ENCODE measurements around the gene PPFIBP1.
"Not testable (repeated sequence)": the region's sequence is repeated elsewhere in the genome, so short reads cannot be mapped to it uniquely, and the experiment has no call there.

The PPFIBP1 gene

DNA sequence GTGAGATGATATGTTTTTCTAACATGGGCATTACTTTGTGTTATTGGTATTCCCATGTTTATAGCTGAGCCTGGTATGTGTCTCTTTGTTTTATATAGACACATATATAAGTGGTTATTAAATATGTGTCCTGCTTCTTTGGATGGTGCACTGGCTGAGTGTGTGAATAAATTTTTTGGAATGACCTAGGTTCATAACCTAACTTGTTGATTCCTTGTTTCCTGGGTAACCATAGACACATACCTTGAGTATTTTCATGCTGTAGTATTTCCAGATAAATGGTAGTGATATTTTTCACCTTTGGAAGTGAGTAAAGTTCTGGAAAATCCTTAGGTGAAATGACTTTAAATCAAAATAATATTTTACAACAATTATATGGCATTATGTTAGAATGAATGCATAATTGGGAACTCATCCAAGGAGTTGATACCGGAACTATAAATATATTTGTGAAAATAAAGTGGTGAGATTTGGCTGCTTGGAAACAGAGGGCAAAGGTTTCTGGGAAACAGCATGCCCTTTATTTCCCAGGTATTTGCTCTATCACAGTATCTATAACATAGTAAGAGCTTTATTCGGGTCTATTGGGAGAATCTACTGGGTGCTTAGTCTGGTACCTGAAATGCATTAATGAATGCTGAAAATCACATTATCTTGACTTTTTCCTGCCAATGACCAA is 107.9 kb downstream of the PPFIBP1 start:
- in situ Hi-C loops (cut with HindIII; ENCODE audit: low pct_ligation_motif_present, low sequenced_read_pairs), result no loop called here
- Histone ChIP-seq H3K36me3 (replicated peaks) (peaks cover 5% of the 10 kb centered on the region), H3K27me3 (replicated peaks) (no peaks in the 10 kb centered on the region), H3K27ac (peak overlapping the region; percentile 26), H3K4me3 (ENCODE audit: low read depth, low read length) (no peak overlapping the region)
- DNase-seq, result no peak
- TF ChIP-seq, protein P1, sequence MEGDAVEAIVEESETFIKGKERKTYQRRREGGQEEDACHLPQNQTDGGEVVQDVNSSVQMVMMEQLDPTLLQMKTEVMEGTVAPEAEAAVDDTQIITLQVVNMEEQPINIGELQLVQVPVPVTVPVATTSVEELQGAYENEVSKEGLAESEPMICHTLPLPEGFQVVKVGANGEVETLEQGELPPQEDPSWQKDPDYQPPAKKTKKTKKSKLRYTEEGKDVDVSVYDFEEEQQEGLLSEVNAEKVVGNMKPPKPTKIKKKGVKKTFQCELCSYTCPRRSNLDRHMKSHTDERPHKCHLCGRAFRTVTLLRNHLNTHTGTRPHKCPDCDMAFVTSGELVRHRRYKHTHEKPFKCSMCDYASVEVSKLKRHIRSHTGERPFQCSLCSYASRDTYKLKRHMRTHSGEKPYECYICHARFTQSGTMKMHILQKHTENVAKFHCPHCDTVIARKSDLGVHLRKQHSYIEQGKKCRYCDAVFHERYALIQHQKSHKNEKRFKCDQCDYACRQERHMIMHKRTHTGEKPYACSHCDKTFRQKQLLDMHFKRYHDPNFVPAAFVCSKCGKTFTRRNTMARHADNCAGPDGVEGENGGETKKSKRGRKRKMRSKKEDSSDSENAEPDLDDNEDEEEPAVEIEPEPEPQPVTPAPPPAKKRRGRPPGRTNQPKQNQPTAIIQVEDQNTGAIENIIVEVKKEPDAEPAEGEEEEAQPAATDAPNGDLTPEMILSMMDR (IDR thresholded peaks at IDR 0.05; ENCODE audit: low read depth, low read length, missing control alignments), result no peak

DNA sequence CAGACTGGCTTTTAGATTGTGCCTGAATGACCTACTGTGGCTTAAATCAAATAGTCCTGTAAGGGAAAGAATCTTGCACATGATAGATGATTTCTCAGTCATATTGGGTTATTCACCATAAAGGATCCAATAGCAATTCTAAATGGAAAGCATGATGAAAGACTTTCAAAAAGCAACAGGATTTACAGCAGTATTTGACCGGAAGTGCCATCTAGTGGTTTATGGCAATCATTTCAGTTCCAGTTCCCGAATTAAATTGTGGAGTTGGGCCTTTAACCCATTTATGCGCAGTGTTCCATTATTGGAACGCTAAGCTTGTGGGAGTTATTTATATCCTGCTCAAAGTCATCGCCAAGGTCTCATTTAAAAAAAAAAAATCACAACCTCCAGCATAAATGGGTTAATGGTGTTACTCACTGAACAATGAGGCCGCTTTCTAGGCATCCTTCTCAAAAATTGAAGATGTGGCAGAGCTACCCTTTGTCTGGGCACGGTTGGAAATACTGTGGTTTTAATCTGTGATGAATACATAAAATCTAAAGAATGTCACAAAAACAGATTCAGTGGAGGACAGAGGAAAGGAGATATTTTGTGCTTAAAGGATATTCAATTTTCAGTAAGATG is 111.5 kb downstream of the PPFIBP1 start:
- in situ Hi-C loops (cut with HindIII; ENCODE audit: low pct_ligation_motif_present, low sequenced_read_pairs), result no loop called here
- DNase-seq, result no peak
- Histone ChIP-seq H3K27me3 (replicated peaks) (no peaks in the 10 kb centered on the region), H3K36me3 (replicated peaks) (peaks cover 5% of the 10 kb centered on the region), H3K27ac (peak overlapping the region; percentile 3), H3K4me3 (ENCODE audit: low read depth, low read length) (no peak overlapping the region)
- TF ChIP-seq, protein P1 (IDR thresholded peaks at IDR 0.05; ENCODE audit: low read depth, low read length, missing control alignments), result peak; percentile 58

DNA sequence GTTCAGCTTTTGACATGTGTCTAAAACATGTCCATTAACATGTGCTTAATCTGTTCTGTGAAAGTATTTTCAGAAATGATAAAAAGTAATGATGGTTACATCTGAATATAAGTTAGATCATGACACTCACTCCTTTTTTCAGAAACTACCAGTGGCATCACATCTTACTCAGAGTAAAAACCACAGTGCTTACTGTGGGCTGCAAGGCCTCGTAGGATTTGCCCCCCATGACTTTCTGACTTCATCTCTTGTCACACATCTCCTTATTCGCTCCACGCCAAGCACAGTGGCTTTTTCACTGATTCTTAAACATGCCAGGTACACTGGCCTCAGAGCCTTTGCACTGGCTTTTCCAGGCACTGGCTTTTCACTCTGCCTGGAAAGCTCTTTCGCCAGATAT is 112.6 kb downstream of the PPFIBP1 start:
- H3K27ac ChIP-seq; DNase-seq; H3K27me3 ChIP-seq (replicated peaks); H3K4me3 ChIP-seq (ENCODE audit: low read depth, low read length); in situ Hi-C loops (cut with HindIII; ENCODE audit: low pct_ligation_motif_present, low sequenced_read_pairs); H3K36me3 ChIP-seq (replicated peaks): not testable (repeated sequence)

DNA sequence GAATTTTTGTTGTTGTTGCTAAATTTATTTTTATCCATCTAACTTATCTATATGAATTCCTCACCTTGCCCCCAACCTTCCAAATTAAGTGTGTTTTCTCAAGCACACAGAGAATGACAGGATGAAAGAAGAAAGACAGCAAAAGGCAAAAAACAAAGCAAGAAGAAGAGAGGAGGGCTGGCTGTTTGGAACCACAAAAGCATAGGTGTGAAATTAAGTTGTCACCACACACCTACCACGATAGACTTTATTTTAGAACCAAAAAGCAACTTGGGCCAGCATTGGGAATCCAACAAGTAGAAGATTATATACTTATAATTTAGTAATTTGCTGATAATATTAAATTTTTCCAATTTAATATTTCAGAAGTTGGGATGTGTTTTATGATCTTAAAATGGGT is 113.5 kb downstream of the PPFIBP1 start:
- in situ Hi-C loops (cut with HindIII; ENCODE audit: low pct_ligation_motif_present, low sequenced_read_pairs), result no loop called here
- no peak overlapping the region for H3K27ac ChIP-seq
- DNase-seq, result no peak
- peaks cover 7% of the 10 kb centered on the region for H3K36me3 ChIP-seq (replicated peaks)
- H3K27me3 ChIP-seq (replicated peaks), result no peaks in the 10 kb centered on the region
- TF ChIP-seq, protein P1 (IDR thresholded peaks at IDR 0.05; ENCODE audit: low read depth, low read length, missing control alignments), result no peak
- no peak overlapping the region for H3K4me3 ChIP-seq (ENCODE audit: low read depth, low read length)

DNA sequence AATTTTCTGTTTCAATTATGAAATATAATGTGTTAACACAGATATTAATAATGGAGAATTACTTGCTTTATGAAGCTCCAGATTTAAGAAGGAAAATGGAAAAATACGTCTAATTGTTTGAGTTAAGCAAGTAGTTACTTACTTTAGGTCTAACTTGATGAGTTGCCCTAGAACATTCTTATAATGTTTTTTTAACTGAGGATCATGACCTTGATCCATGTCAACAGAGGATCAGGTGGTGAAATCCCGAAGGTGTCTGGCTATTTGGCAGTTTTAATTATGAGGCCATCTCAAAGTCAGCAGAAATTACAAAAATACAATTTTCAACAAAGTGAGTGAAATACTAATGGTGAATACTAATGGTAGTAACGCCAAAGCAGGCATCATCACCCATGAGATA is 115.3 kb downstream of the PPFIBP1 start:
- no peak overlapping the region for H3K27ac ChIP-seq
- H3K4me3 ChIP-seq (ENCODE audit: low read depth, low read length), result no peak overlapping the region
- in situ Hi-C loops (cut with HindIII; ENCODE audit: low pct_ligation_motif_present, low sequenced_read_pairs), result no loop called here
- no peak for DNase-seq
- TF ChIP-seq, protein P1 (IDR thresholded peaks at IDR 0.05; ENCODE audit: low read depth, low read length, missing control alignments), result no peak
- peaks cover 7% of the 10 kb centered on the region for H3K36me3 ChIP-seq (replicated peaks)
- no peaks in the 10 kb centered on the region for H3K27me3 ChIP-seq (replicated peaks)

DNA sequence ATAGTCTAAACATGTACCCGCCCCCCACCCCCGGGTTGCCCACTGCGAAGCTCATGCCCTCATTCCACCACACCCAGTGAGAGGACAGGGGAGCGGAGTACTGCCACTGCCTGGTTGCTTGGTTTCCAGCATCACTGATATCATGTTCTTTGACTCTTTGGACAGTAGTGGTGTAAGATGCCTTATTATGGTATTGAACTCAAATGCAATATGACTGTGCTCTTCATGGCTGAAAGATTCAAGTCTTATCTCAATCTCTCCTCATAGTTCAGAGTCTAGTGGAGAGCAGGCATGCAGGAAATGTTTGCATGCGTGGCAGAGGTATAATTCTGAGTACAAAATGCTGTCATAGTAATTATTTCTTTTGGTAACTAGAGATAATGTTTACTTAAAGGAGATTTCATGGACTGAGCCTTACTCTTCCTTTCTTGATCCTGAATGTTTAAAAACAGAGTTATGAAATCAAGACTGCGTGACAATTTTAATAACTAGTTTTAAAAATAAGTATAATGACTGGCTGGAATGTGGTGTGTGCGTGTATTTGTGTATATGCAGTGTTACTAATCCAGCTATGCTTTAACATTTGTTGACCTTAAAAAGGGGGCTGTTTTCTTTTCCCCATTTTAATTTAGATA is 116.7 kb downstream of the PPFIBP1 start:
- H3K27me3 ChIP-seq (replicated peaks); H3K4me3 ChIP-seq (ENCODE audit: low read depth, low read length); H3K36me3 ChIP-seq (replicated peaks); in situ Hi-C loops (cut with HindIII; ENCODE audit: low pct_ligation_motif_present, low sequenced_read_pairs): not testable (repeated sequence)
- peak; percentile 66 for DNase-seq
- peak overlapping the region; percentile 79 for H3K27ac ChIP-seq

DNA sequence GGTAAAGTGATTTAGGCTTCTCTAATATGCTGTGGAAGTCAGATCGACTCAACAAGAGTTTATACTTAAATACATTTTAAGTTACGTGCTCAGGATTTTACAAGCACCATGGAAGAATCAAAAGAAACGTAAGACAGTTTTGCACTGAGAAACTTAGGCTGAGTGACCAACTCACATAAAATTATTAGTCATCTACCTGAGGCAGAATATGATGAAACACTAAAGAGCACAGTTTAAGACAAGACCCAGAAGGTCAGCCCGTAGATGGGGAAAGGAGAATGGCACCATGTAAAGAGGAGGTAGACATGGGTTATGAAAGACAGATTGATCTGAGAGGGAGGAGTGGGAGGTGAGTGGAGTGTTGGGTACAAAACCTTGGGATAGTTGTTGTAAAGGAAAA is 118.4 kb downstream of the PPFIBP1 start:
- DNase-seq; in situ Hi-C loops (cut with HindIII; ENCODE audit: low pct_ligation_motif_present, low sequenced_read_pairs); H3K4me3 ChIP-seq (ENCODE audit: low read depth, low read length); H3K27me3 ChIP-seq (replicated peaks); H3K27ac ChIP-seq: not testable (repeated sequence)
- peaks cover 11% of the 10 kb centered on the region for H3K36me3 ChIP-seq (replicated peaks)

DNA sequence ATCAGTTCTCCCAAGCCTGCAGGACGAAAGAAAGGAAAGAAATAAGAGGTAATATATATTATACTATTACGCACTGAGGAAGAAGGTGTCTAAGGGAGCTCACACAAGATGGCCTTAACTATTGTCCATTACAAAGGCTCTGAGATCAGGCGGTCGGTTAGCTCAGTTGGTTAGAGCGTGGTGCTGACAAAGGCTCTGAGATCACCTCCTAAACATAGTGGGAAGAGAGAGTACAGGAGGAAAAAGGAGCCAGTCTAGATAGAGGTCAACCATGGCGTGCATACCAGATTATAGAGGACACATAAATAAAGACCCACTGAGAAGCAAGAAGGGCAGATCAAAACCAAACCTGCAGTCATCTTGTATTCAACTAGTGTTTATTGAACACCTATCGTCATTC is 118.9 kb downstream of the PPFIBP1 start:
- in situ Hi-C loops (cut with HindIII; ENCODE audit: low pct_ligation_motif_present, low sequenced_read_pairs); H3K27me3 ChIP-seq (replicated peaks); H3K27ac ChIP-seq; H3K4me3 ChIP-seq (ENCODE audit: low read depth, low read length); DNase-seq: not testable (repeated sequence)
- peaks cover 11% of the 10 kb centered on the region for H3K36me3 ChIP-seq (replicated peaks)

Data from brain microvascular endothelial cell (primary cell).